Activated CD8-positive, alpha-beta T cell treated with anti-CD3 and anti-CD28 coated beads, Interleukin-2, amount 10 ng/mL, durations not matched to agents 7 days and 5 days (primary cell): ENCODE measurements around the gene LRRTM3. TPM values are rescaled to one million over a fixed set of nuclear protein-coding genes. Genes with fewer than 3 reads are reported as not detected.

Experiments used
- ATAC-seq: fragments of 150-1000 bp; cut with Tn5 transposase; one replicate; pipeline ENCODE4 v1.10.0; 2021; ENCODE audit warnings: moderate library complexity
- CTCF ChIA-PET: fragments of 350-600 bp; sonication (Branson Sonifier 250); formaldehyde crosslinking; loops from one replicate; lab custom pipeline; 2021; ENCODE audit warnings: antibody characterized with exemption; lab: Charles Lee
- POLR2A ChIA-PET: fragments of 350-600 bp; sonication (Branson Sonifier 250); formaldehyde crosslinking; loops from one replicate; lab custom pipeline; 2021; ENCODE audit warnings: antibody characterized with exemption; lab: Charles Lee
- DNase-seq: peaks from one replicate; pipeline ENCODE4 v3.0.0-alpha.2; 2020
- H3K27ac Mint-ChIP-seq: one replicate; pipeline ENCODE4 v1.8.0; 2021; ENCODE audit warnings: mild to moderate bottlenecking, mixed read lengths
- H3K27me3 Mint-ChIP-seq: one replicate; pipeline ENCODE4 v1.8.0; 2021; ENCODE audit warnings: low read depth, mixed read lengths
- H3K36me3 Mint-ChIP-seq: one replicate; pipeline ENCODE4 v1.8.0; 2021; ENCODE audit warnings: low read depth, mixed read lengths
- H3K4me1 Mint-ChIP-seq: one replicate; pipeline ENCODE4 v1.8.0; 2021; ENCODE audit warnings: low read depth, mixed read lengths
- H3K4me3 Mint-ChIP-seq: one replicate; pipeline ENCODE4 v1.8.0; 2021; ENCODE audit warnings: mild to moderate bottlenecking, mixed read lengths
- H3K9me3 Mint-ChIP-seq: one replicate; pipeline ENCODE4 v1.8.0; 2022; ENCODE audit warnings: mixed read lengths; ENCODE audit not compliant: insufficient read depth
- total RNA-seq, 2 experiments: library from RNA; stranded (reverse); gene quantifications; one replicate each; pipeline ENCODE4 v1.2.3, GENCODE V29; 2021

Gene LRRTM3
- total RNA-seq = not detected

DNA sequence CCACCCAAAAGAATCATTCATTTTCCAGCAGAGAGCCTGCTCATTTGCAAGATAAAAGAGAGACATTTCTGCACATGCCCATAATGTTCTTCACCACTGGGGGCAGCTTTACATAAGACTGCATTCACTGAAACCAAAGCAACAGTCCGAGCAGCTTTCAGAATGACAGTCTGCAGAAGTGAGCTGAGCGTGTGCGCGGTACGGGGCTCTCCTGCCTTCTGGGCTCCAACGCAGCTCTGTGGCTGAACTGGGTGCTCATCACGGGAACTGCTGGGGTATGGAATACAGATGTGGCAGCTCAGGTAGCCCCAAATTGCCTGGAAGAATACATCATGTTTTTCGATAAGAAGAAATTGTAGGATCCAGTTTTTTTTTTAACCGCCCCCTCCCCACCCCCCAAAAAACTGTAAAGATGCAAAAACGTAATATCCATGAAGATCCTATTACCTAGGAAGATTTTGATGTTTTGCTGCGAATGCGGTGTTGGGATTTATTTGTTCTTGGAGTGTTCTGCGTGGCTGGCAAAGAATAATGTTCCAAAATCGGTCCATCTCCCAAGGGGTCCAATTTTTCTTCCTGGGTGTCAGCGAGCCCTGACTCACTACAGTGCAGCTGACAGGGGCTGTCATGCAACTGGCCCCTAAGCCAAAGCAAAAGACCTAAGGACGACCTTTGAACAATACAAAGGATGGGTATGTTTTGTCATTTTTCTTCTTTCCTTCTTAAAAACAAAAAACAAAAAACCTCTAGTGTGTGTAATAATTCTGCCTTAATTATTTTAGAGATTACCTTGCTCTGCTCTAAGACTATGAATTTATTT lies at the start of gene LRRTM3:
TSS of gene LRRTM3 (plus strand) at position 141 of the 820 bp plus-strand sequence.
- no peaks in the 10 kb centered on the region for H3K9me3 Mint-ChIP-seq
- peak; percentile 69 for ATAC-seq
- peaks cover 32% of the 10 kb centered on the region for H3K27me3 Mint-ChIP-seq
- ChIA-PET POLR2A (no interaction called here), CTCF (interaction anchor here (1.0 to 1.5 kb wide), 2 partner anchors 8 to 10 kb away, joined by 3 to 4 read pairs; no protein-coding TSS in a partner anchor)
- no peak within 1 kb of the TSS for H3K27ac Mint-ChIP-seq
- DNase-seq = peak; percentile 22
- H3K36me3 Mint-ChIP-seq = no peaks in the 10 kb centered on the region
- H3K4me3 Mint-ChIP-seq = no peak within 1 kb of the TSS
- no peaks in the 10 kb centered on the region for H3K4me1 Mint-ChIP-seq

DNA sequence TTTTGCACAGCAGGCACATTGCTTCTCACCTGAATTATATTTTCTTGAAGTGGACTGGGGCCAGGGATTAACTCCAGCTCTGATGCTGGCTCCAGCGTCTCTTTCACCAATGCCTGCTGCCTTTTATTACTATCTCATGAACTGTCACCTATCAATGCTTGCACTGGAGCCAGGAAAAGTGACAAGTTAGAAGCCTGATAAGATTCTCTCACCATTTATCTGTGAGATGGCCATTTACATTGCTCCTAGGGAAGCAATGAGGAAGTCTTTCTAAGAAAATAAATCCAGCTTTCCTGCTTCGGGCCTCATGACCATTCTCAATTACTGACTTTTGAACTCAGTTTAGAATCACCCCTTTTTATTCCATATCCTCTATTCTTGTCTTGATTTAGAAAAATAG lies 48.5 kb upstream of the LRRTM3 start:
- POLR2A ChIA-PET = no interaction called here
- CTCF ChIA-PET = no interaction called here
- Mint-ChIP-seq H3K4me3 (no peak overlapping the region), H3K27ac (no peak overlapping the region), H3K4me1 (no peaks in the 10 kb centered on the region), H3K36me3 (no peaks in the 10 kb centered on the region), H3K27me3 (no peaks in the 10 kb centered on the region), H3K9me3 (no peaks in the 10 kb centered on the region)
- no peak for DNase-seq
- ATAC-seq = no peak

DNA sequence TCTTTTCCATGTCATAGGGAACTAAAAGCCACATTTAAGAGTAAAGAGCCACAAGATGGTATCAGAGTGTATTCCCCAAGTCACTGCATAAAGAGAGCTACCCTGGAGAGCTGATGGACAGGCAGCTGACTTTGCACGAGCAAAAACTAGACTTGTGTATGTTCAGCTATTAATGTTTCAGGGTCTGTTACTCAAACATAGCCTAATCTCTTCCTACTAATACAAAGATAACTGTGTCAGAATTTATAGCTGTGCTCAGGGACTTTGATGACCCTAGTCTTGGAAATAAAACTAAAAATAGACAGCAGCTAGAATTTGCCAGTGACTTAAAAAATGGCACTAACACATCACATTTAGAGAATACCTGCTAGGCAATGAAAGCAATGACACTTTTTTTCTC lies 45.5 kb upstream of the LRRTM3 start:
- H3K27me3 Mint-ChIP-seq = no peaks in the 10 kb centered on the region
- DNase-seq = no peak
- no peaks in the 10 kb centered on the region for H3K9me3 Mint-ChIP-seq
- CTCF ChIA-PET = interaction anchor here (0.5 to 1.4 kb wide), 2 partner anchors 11 to 18 kb away, joined by 3 read pairs; no protein-coding TSS in a partner anchor
- no peak for ATAC-seq
- H3K36me3 Mint-ChIP-seq = no peaks in the 10 kb centered on the region
- H3K27ac Mint-ChIP-seq = no peak overlapping the region
- POLR2A ChIA-PET = no interaction called here
- H3K4me1 Mint-ChIP-seq = no peaks in the 10 kb centered on the region
- no peak overlapping the region for H3K4me3 Mint-ChIP-seq

GRCh38 chr10:66880826-66881225 lies 45.0 kb upstream of the LRRTM3 start:
- H3K4me3 Mint-ChIP-seq = no peak overlapping the region
- POLR2A ChIA-PET = no interaction called here
- no peaks in the 10 kb centered on the region for H3K4me1 Mint-ChIP-seq
- CTCF ChIA-PET = no interaction called here
- no peaks in the 10 kb centered on the region for H3K9me3 Mint-ChIP-seq
- H3K27me3 Mint-ChIP-seq = no peaks in the 10 kb centered on the region
- ATAC-seq = no peak
- DNase-seq = no peak
- no peak overlapping the region for H3K27ac Mint-ChIP-seq
- H3K36me3 Mint-ChIP-seq = no peaks in the 10 kb centered on the region

GRCh38 chr10:66881814-66882213 lies 44.0 kb upstream of the LRRTM3 start:
- H3K27me3 Mint-ChIP-seq = no peaks in the 10 kb centered on the region
- H3K36me3 Mint-ChIP-seq = no peaks in the 10 kb centered on the region
- CTCF ChIA-PET = no interaction called here
- POLR2A ChIA-PET = no interaction called here
- H3K4me1 Mint-ChIP-seq = no peaks in the 10 kb centered on the region
- peaks cover 5% of the 10 kb centered on the region for H3K9me3 Mint-ChIP-seq
- no peak overlapping the region for H3K4me3 Mint-ChIP-seq
- ATAC-seq = no peak
- H3K27ac Mint-ChIP-seq = no peak overlapping the region
- no peak for DNase-seq

DNA sequence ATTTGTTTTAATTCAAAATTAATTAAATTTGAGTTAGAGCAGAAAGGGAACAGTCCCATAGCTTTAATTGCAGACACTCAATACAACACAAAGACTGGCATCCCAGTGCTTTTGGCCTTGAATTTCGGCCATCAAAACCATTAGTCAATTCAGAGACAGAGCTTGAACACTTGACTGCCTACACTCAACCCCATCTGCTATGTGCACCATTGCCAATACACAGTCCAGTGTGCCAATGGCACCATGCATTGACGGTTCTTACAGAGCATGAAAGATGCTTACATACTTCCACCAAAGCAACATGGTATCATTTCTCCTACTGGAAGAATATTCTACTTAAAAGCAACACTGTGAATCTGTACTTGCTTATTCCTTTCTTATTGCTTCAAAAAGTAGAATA lies 43.6 kb upstream of the LRRTM3 start:
- Mint-ChIP-seq H3K4me3 (no peak overlapping the region), H3K36me3 (no peaks in the 10 kb centered on the region), H3K9me3 (peaks cover 5% of the 10 kb centered on the region), H3K4me1 (no peaks in the 10 kb centered on the region), H3K27me3 (no peaks in the 10 kb centered on the region), H3K27ac (no peak overlapping the region)
- no peak for DNase-seq
- ChIA-PET POLR2A (no interaction called here), CTCF (no interaction called here)
- ATAC-seq = no peak

GRCh38 chr10:66886848-66887247 lies 39.0 kb upstream of the LRRTM3 start:
- DNase-seq (no peak), ATAC-seq (no peak)
- H3K36me3 Mint-ChIP-seq = no peaks in the 10 kb centered on the region
- no peaks in the 10 kb centered on the region for H3K4me1 Mint-ChIP-seq
- H3K27me3 Mint-ChIP-seq = no peaks in the 10 kb centered on the region
- no peak overlapping the region for H3K4me3 Mint-ChIP-seq
- H3K9me3 Mint-ChIP-seq = peaks cover 5% of the 10 kb centered on the region
- ChIA-PET CTCF (no interaction called here), POLR2A (no interaction called here)
- H3K27ac Mint-ChIP-seq = no peak overlapping the region

DNA sequence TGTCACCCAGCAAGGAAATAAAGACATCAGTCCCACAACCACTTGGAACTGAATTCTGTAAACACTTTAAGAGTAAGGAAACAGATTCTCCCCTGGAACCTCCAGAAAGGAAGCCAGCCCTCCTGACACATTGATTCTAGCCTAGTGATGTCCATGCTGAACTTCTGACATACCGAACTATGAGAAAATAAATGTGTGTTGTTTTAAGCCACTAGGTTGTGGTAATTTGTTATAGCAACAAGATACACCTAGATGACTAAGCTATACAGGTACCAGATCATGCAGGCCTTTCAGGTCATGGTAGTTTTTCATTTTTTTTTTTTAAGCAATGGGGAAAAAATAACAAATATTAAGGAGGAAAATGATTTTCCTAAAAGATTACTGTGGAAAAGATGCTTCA lies 37.6 kb upstream of the LRRTM3 start:
- H3K4me1 Mint-ChIP-seq = no peaks in the 10 kb centered on the region

GRCh38 chr10:66892871-66893270 lies 33.0 kb upstream of the LRRTM3 start:
- DNase-seq (no peak), ATAC-seq (no peak)
- Mint-ChIP-seq H3K27ac (no peak overlapping the region), H3K36me3 (no peaks in the 10 kb centered on the region), H3K27me3 (no peaks in the 10 kb centered on the region), H3K9me3 (no peaks in the 10 kb centered on the region), H3K4me1 (no peaks in the 10 kb centered on the region), H3K4me3 (no peak overlapping the region)
- CTCF ChIA-PET = no interaction called here
- POLR2A ChIA-PET = no interaction called here

More for the DNA sequence above, 37.6 kb upstream of the LRRTM3 start:
- H3K27me3 Mint-ChIP-seq = no peaks in the 10 kb centered on the region
- no peak overlapping the region for H3K4me3 Mint-ChIP-seq
- ATAC-seq (no peak), DNase-seq (no peak)
- peaks cover 5% of the 10 kb centered on the region for H3K9me3 Mint-ChIP-seq
- ChIA-PET POLR2A (no interaction called here), CTCF (no interaction called here)
- no peaks in the 10 kb centered on the region for H3K36me3 Mint-ChIP-seq
- H3K27ac Mint-ChIP-seq = no peak overlapping the region

DNA sequence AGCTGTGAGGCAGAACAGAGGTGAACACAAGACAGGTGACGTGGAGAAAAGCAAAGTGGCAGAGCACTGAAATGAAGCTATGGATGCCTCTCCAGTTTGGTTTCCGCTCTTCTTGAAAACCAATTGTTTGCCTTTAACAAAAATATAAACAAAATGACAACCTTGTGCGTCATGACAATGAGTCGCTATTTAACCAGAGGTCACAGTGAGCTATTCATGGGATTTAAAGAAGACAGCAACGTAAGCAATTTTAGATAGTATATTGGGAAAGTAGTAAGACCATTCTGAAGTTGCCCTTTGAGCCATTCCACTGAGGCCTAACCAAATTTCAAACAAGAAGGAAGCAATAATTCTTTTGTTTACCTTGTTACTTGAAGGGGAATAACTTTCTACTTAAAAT lies 15.2 kb upstream of the LRRTM3 start:
- Mint-ChIP-seq H3K4me3 (no peak overlapping the region), H3K9me3 (no peaks in the 10 kb centered on the region), H3K36me3 (no peaks in the 10 kb centered on the region), H3K4me1 (no peaks in the 10 kb centered on the region), H3K27ac (no peak overlapping the region), H3K27me3 (no peaks in the 10 kb centered on the region)
- ATAC-seq = no peak
- ChIA-PET POLR2A (no interaction called here), CTCF (no interaction called here)
- no peak for DNase-seq

DNA sequence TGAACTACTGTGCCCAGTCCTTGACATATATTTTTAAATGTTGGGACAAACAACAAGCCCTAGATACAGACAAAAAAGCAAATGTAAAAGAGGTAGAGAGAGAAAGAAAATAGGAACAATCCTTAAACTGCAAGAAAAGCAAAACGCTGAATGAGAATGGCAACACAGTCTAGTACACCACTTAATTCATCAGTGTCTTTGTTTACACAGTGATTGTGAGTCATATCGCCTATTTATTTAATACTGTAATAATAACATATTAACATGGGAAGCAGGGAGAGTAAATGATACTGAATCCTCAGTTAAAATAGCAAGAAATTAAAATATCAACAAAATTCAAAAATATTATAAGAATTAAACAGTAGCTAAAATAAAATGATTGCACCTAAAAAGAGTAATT lies 9.8 kb upstream of the LRRTM3 start:
- no peak overlapping the region for H3K4me3 Mint-ChIP-seq
- no peaks in the 10 kb centered on the region for H3K36me3 Mint-ChIP-seq
- DNase-seq (no peak), ATAC-seq (no peak)
- H3K27ac Mint-ChIP-seq = no peak overlapping the region
- H3K9me3 Mint-ChIP-seq = no peaks in the 10 kb centered on the region
- ChIA-PET POLR2A (no interaction called here), CTCF (interaction anchor here (1.8 kb wide), 1 partner anchor 9 kb away, joined by 4 read pairs; the partner anchor contains the start of gene LRRTM3)
- no peaks in the 10 kb centered on the region for H3K27me3 Mint-ChIP-seq
- H3K4me1 Mint-ChIP-seq = no peaks in the 10 kb centered on the region

DNA sequence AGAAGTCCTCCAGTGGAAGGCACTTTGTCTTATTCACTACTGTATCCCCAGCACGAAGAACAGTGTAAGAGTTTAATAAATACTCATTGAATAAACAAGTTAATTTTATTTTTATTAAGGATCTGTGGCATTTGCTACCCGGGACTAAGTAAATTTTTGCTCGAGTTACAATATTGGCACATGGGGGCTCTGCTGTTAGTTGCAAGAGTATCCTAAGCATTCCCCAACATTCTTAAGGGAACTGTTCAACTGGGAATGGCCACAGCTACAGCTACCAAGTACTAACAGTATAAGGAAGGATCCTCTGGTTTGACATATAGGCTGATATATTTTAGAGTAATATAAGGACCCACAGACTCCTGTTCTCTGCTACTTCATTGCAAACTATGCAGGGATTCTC lies 8.7 kb upstream of the LRRTM3 start:
- Mint-ChIP-seq H3K27me3 (no peaks in the 10 kb centered on the region), H3K4me1 (no peaks in the 10 kb centered on the region), H3K4me3 (no peak overlapping the region), H3K27ac (no peak overlapping the region), H3K9me3 (no peaks in the 10 kb centered on the region), H3K36me3 (no peaks in the 10 kb centered on the region)
- ChIA-PET CTCF (interaction anchor here (1.8 kb wide), 1 partner anchor 8 kb away, joined by 4 read pairs; the partner anchor contains the start of gene LRRTM3), POLR2A (no interaction called here)
- no peak for DNase-seq
- ATAC-seq = no peak
